Prostate gland (tissue), 2 donors: ENCODE results near the gene STC2.

Source experiments
- CTCF ChIP-seq, 4 experiments: fragments of 200-600 bp in 2 of 4; fragments of 450-650 bp in 2 of 4; sonication (generic) in 2 of 4; IDR thresholded peaks; 1 replicate in 3 of 4; 2 replicates in 1 of 4; pipeline ENCODE4 v1.5.1; 2016 to 2019; ENCODE audit warnings: antibody characterized with exemption in 4 of 4, mild to moderate bottlenecking in 2 of 4, moderate library complexity in 2 of 4
- POLR2A ChIP-seq: fragments of 450-650 bp; IDR thresholded peaks from one replicate; pipeline ENCODE4 v1.6.1; 2016; ENCODE audit warnings: antibody characterized with exemption, mild to moderate bottlenecking
- POLR2AphosphoS5 ChIP-seq: sonication (generic); formaldehyde crosslinking; IDR thresholded peaks from one replicate; pipeline ENCODE4 v1.6.1; 2017; ENCODE audit warnings: antibody characterized with exemption

- TF ChIP-seq CTCF (IDR thresholded peaks at IDR 0.05) = no peak
- TF ChIP-seq POLR2A = no peak
- no peak for TF ChIP-seq POLR2AphosphoS5
Measured at GRCh38 chr5:173314166-173314952, 13.9 kb downstream of the STC2 start.
